ENCODE results near the gene CPNE5. TPM values are rescaled to one million over a fixed set of nuclear protein-coding genes. Genes with fewer than 3 reads are reported as not detected.

Gene CPNE5
- total and polyA plus RNA-seq, 9 of the 15 experiments (the other 6 are each of a cell fraction or from before 2014, with no cell fraction given): 0.14 to 1.0 (median 0.46) TPM; not detected in 2

GRCh38 chr6:36825452-36825851 is 13.8 kb downstream of the CPNE5 start (continued):
- TF ChIP-seq ZNF175 (CRISPR knock-in tag; IDR thresholded peaks at IDR 0.05; ENCODE audit: low read depth) (no peak), COPS2 (conservative IDR thresholded peaks at IDR 0.05) (no peak), CTBP1 (IDR thresholded peaks at IDR 0.05; ENCODE audit: borderline replicate concordance) (peak; percentile 83; the same call in 1 of the 2 replicates), ZNF695 (CRISPR knock-in tag; IDR thresholded peaks at IDR 0.05) (no peak), PURB (CRISPR knock-in tag; IDR thresholded peaks at IDR 0.05; ENCODE audit: low read depth) (no peak), BRD4 (IDR thresholded peaks at IDR 0.05) (no peak), CBX1 (IDR thresholded peaks at IDR 0.05; ENCODE audit: low read depth) (no peak), NCOA4 (IDR thresholded peaks at IDR 0.05; ENCODE audit: partially characterized antibody) (no peak), GMEB1 (CRISPR knock-in tag; IDR thresholded peaks at IDR 0.05) (no peak), GATA2 (CRISPR knock-in tag; IDR thresholded peaks at IDR 0.05) (peak; percentile 14; the same call in 1 of the 2 replicates), SP2 (IDR thresholded peaks at IDR 0.05; ENCODE audit: extremely low read depth, low read depth, low read length, poor library complexity, severe bottlenecking) (no peak), SRSF9 (IDR thresholded peaks at IDR 0.05; ENCODE audit: borderline replicate concordance, low read depth, low read length) (no peak)
- TF ChIP-seq, protein P1, sequence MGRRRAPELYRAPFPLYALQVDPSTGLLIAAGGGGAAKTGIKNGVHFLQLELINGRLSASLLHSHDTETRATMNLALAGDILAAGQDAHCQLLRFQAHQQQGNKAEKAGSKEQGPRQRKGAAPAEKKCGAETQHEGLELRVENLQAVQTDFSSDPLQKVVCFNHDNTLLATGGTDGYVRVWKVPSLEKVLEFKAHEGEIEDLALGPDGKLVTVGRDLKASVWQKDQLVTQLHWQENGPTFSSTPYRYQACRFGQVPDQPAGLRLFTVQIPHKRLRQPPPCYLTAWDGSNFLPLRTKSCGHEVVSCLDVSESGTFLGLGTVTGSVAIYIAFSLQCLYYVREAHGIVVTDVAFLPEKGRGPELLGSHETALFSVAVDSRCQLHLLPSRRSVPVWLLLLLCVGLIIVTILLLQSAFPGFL (CRISPR knock-in tag; IDR thresholded peaks at IDR 0.05): no peak
- TF ChIP-seq, protein P2, sequence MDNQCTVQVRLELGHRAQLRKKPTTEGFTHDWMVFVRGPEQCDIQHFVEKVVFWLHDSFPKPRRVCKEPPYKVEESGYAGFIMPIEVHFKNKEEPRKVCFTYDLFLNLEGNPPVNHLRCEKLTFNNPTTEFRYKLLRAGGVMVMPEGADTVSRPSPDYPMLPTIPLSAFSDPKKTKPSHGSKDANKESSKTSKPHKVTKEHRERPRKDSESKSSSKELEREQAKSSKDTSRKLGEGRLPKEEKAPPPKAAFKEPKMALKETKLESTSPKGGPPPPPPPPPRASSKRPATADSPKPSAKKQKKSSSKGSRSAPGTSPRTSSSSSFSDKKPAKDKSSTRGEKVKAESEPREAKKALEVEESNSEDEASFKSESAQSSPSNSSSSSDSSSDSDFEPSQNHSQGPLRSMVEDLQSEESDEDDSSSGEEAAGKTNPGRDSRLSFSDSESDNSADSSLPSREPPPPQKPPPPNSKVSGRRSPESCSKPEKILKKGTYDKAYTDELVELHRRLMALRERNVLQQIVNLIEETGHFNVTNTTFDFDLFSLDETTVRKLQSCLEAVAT (IDR thresholded peaks at IDR 0.05): 0 out of 4 replicates have a peak, but pooled peaks of 1 of the 2 experiments have one; percentile 27
- TF ChIP-seq, protein P3, sequence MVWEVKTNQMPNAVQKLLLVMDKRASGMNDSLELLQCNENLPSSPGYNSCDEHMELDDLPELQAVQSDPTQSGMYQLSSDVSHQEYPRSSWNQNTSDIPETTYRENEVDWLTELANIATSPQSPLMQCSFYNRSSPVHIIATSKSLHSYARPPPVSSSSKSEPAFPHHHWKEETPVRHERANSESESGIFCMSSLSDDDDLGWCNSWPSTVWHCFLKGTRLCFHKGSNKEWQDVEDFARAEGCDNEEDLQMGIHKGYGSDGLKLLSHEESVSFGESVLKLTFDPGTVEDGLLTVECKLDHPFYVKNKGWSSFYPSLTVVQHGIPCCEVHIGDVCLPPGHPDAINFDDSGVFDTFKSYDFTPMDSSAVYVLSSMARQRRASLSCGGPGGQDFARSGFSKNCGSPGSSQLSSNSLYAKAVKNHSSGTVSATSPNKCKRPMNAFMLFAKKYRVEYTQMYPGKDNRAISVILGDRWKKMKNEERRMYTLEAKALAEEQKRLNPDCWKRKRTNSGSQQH (CRISPR knock-in tag; IDR thresholded peaks at IDR 0.05): no peak
- TF ChIP-seq, protein P4, sequence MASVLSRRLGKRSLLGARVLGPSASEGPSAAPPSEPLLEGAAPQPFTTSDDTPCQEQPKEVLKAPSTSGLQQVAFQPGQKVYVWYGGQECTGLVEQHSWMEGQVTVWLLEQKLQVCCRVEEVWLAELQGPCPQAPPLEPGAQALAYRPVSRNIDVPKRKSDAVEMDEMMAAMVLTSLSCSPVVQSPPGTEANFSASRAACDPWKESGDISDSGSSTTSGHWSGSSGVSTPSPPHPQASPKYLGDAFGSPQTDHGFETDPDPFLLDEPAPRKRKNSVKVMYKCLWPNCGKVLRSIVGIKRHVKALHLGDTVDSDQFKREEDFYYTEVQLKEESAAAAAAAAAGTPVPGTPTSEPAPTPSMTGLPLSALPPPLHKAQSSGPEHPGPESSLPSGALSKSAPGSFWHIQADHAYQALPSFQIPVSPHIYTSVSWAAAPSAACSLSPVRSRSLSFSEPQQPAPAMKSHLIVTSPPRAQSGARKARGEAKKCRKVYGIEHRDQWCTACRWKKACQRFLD (CRISPR knock-in tag; IDR thresholded peaks at IDR 0.05): 0 out of 2 replicates have a peak, but pooled peaks have one; percentile 28
- TF ChIP-seq, protein P5, sequence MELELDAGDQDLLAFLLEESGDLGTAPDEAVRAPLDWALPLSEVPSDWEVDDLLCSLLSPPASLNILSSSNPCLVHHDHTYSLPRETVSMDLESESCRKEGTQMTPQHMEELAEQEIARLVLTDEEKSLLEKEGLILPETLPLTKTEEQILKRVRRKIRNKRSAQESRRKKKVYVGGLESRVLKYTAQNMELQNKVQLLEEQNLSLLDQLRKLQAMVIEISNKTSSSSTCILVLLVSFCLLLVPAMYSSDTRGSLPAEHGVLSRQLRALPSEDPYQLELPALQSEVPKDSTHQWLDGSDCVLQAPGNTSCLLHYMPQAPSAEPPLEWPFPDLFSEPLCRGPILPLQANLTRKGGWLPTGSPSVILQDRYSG (tag; conservative IDR thresholded peaks at IDR 0.05; ENCODE audit: low read depth): no peak
